Bronchial epithelial cell (primary cell): Measurements from ENCODE around the gene PIEZO2. TPM values are rescaled to one million over a fixed set of nuclear protein-coding genes. Genes with fewer than 3 reads are reported as not detected.
"Not testable (repeated sequence)": the region's sequence is repeated elsewhere in the genome, so short reads cannot be mapped to it uniquely, and the experiment has no call there.

Source experiments
- DNase-seq: peaks from one replicate; pipeline ENCODE4 v3.0.0-alpha.2; 2010; ENCODE audit warnings: low read depth
- FAIRE-seq: peaks from 2 replicates; lab custom pipeline; 2011; peaks lifted over from hg19 to GRCh38; lab: Jason Lieb, UNC
- H3K27me3 ChIP-seq: 2 replicates; pipeline ENCODE4 v1.5.1; 2011; ENCODE audit warnings: low read length; ENCODE audit not compliant: control insufficient read depth, insufficient read depth
- H3K36me3 ChIP-seq: 2 replicates; pipeline ENCODE4 v1.5.1; 2011; ENCODE audit warnings: low read length; ENCODE audit not compliant: control insufficient read depth, insufficient read depth
- H3K4me3 ChIP-seq: 2 replicates; pipeline ENCODE4 v1.5.1; 2011; ENCODE audit warnings: mild to moderate bottlenecking, low read depth, low read length, control low read depth
- CTCF ChIP-seq: IDR thresholded peaks from 2 replicates; pipeline ENCODE4 v1.5.1; 2011; ENCODE audit warnings: mild to moderate bottlenecking, moderate library complexity, low read length, control low read depth, inconsistent platforms; ENCODE audit not compliant: insufficient read depth, severe bottlenecking
- total RNA-seq: library from RNA; depleted of rRNA; stranded (reverse); fragments of >200 nt; gene quantifications from 2 replicates; pipeline ENCODE4 v1.2.1, GENCODE V29; 2014

PIEZO2 gene
- total RNA-seq, 1 donor from 2014 or later: 1.3 TPM

- no peaks in the 10 kb centered on the region for H3K27me3 ChIP-seq
- DNase-seq (no peak), FAIRE-seq (no peak)
- TF ChIP-seq CTCF: no peak
- H3K36me3 ChIP-seq: no peaks in the 10 kb centered on the region
- no peak overlapping the region for H3K4me3 ChIP-seq
Measured at GRCh38 chr18:10935588-10935987, 213.8 kb downstream of the PIEZO2 start.

- not testable (repeated sequence) for FAIRE-seq, H3K27me3 ChIP-seq
Measured at GRCh38 chr18:10933648-10934047, 215.7 kb downstream of the PIEZO2 start.

GRCh38 chr18:10930076-10930475, 219.3 kb downstream of the PIEZO2 start:
- Histone ChIP-seq H3K4me3 (no peak overlapping the region), H3K27me3 (no peaks in the 10 kb centered on the region), H3K36me3 (no peaks in the 10 kb centered on the region)
- no peak for TF ChIP-seq CTCF
- no peak for DNase-seq
- no peak for FAIRE-seq

More at GRCh38 chr18:10933648-10934047, 215.7 kb downstream of the PIEZO2 start:
- not testable (repeated sequence) for H3K4me3 ChIP-seq, DNase-seq, H3K36me3 ChIP-seq

GRCh38 chr18:10928772-10929373, 220.5 kb downstream of the PIEZO2 start:
- Histone ChIP-seq H3K36me3 (no peaks in the 10 kb centered on the region), H3K27me3 (no peaks in the 10 kb centered on the region), H3K4me3 (no peak overlapping the region)
- TF ChIP-seq CTCF: no peak
- no peak for FAIRE-seq
- no peak for DNase-seq

GRCh38 chr18:10928011-10928771, 221.2 kb downstream of the PIEZO2 start:
- FAIRE-seq (no peak), DNase-seq (no peak)
- TF ChIP-seq CTCF: no peak
- Histone ChIP-seq H3K36me3 (no peaks in the 10 kb centered on the region), H3K4me3 (no peak overlapping the region), H3K27me3 (no peaks in the 10 kb centered on the region)

- FAIRE-seq (no peak), DNase-seq (no peak)
- no peaks in the 10 kb centered on the region for H3K27me3 ChIP-seq
- H3K36me3 ChIP-seq: no peaks in the 10 kb centered on the region
- no peak for TF ChIP-seq CTCF
- H3K4me3 ChIP-seq: no peak overlapping the region
Measured at GRCh38 chr18:10927286-10927992, 221.9 kb downstream of the PIEZO2 start.
